Activated CD8-positive, alpha-beta memory T cell treated with anti-CD3 and anti-CD28 coated beads, Interleukin-2, amount 50 U/mL, for 4 hours (primary cell): Measurements from ENCODE around the gene ADCY6.

ENCODE experiments used
- DNase-seq: peaks from one replicate; pipeline ENCODE4 v3.0.0-alpha.2; 2020

ADCY6 gene

GRCh38 chr12:48782457-48783395, 6.2 kb downstream of the ADCY6 start:
- DNase-seq, result no peak

DNA sequence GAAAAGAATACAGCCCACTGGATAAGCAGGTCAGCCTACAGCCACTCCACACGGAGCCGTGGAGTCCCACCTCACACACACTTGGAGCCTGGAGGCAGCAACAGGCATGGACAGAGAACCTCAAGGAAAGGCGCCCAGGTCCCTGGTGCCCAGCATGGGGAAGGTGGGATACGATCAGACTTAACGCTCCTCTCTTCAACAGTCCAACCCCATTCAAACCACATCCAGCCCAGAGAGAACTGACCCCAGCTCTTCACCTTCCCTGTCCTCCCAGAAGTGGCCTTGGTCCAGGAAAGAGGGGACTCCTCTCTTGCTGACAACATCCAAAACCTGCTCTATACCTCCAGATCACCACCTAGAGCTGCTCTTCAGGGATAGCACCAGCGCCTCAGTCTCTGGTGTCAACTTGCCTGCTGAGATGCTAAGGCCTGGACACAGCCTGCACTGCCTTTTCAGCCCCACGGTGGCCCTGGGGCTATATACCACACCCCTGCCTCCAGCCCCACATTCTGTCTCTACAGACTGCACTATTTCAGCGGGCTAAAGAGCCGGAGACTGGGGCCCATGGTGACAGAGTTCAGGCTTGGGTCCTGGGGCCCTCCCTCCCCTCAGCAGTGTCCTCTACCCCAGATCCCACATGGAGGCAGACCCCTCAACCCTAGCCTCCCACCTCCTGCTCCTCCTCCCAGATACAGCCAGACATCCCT, 7.0 kb downstream of the ADCY6 start:
- no peak for DNase-seq

DNA sequence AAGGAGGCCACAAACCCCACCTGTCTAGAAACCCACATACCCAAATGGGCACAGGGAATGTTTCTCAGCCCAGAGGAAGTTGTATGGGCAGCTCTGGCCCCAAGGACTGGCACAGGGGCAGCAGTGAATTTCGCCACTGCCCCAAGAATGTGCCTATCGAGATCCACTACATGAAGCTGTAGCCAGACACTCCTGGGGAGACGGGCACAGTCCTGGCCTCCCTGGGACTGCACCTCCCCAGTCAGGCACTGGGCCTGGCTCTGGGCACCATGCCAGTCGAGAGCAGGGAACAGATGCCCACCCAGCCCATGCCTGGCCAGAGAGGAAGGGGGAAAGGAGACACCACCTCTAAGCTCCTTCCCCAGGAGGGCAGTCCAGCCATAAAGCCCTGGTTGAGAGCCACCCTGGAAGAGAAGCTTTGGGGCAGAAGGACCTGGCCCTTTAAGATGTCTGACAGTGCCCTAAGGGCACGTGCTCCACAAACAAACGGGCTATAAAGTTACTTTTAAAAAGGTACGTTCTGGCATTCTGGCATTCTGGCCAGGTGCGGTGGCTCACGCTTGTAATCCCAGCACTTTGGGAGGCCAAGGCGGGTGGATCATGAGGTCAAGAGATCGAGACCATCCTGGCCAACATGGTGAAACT, 8.4 kb downstream of the ADCY6 start:
- no peak for DNase-seq

DNA sequence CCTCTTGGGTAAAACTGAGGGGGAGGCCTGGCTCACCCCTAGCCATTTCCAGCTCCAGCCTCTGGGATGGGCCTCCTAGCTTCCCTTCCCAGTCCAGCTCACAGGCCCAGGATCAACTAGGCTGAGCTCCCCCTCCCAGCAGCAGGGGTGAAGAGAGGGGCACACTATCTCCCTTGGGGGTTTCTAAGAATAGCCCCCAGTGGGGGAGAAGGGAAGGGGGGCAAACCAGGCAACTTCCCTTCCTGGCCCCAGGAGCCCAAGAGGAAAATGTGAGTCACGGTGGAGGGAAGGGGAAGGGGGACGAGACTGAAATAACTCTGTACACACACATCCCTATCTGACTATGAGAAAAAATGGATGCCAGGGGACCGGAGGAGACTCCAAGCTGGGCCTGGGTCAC, 9.0 kb downstream of the ADCY6 start:
- no peak for DNase-seq

- no peak for DNase-seq
These were observed 11.1 kb downstream of the ADCY6 start for GRCh38 chr12:48777501-48778400.

- DNase-seq, result no peak
These were observed 11.9 kb downstream of the ADCY6 start for GRCh38 chr12:48776956-48777355.

GRCh38 chr12:48775991-48776649, 12.8 kb downstream of the ADCY6 start:
- no peak for DNase-seq

- no peak for DNase-seq
These were observed 13.6 kb downstream of the ADCY6 start for GRCh38 chr12:48775299-48775698.

- no peak for DNase-seq
These were observed 14.4 kb downstream of the ADCY6 start for GRCh38 chr12:48774516-48774915.

DNA sequence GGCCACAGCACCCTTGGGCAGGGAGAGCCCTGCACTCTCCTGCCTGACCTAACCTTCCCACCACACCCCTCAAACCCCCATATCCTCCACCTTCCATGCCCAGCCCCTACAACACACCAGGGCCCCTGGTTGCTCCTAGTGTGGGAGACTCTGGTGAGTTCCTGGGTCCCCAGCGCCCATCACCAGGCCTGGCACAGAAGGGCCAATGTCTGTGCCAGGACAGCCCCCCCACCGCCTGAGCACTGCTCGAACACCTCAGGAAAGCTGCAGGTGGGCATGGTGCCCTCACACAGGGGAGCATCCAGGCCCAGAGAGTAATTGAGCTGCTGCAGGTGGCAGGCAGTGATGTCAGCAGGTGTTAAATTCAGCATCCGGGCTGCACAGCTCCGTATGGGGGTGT, 15.2 kb downstream of the ADCY6 start:
- DNase-seq, result no peak

- no peak for DNase-seq
These were observed 17.2 kb downstream of the ADCY6 start for GRCh38 chr12:48771588-48772112.

- DNase-seq, result no peak
These were observed 18.1 kb downstream of the ADCY6 start for GRCh38 chr12:48770756-48771155.

DNA sequence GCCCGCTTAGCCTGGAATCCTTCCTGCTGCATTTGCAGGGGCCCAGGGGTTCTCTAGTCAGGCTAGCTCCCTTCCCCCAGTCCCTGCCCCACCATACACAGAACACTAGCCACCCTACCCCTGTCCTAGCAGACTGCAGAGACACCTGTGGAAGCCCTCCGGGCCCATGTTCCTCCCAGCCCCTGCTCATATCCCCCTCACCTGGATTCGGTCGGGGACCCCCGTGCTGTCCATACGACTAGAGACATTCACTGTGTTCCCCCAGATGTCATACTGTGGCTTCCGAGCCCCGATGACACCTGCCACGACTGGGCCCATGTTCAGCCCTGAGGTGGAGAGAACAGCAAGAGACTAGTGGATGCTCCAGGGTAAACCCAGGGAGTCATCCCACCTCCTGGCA, 20.2 kb downstream of the ADCY6 start:
- DNase-seq, result no peak

DNA sequence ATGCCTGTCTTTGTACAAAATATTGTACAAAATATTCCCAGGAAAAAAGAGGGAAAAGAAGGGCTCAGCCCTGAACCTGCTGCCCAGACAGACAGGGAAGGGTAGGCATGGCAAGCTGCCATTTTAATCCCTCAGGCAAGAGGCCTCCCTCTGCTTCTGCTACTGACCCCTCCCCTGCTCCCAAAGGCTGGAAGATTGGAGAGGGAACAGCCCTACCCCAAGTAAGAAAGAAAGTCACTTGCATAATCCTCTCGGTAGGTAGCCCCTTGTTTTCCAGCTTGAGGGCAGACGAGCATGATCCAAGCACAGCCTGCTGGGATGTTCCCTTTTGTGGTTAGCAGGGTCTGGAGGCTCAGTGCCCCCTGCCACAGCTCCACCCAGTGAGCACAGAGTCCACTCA, 20.7 kb downstream of the ADCY6 start:
- no peak for DNase-seq

GRCh38 chr12:48767521-48767920, 21.4 kb downstream of the ADCY6 start:
- no peak for DNase-seq

DNA sequence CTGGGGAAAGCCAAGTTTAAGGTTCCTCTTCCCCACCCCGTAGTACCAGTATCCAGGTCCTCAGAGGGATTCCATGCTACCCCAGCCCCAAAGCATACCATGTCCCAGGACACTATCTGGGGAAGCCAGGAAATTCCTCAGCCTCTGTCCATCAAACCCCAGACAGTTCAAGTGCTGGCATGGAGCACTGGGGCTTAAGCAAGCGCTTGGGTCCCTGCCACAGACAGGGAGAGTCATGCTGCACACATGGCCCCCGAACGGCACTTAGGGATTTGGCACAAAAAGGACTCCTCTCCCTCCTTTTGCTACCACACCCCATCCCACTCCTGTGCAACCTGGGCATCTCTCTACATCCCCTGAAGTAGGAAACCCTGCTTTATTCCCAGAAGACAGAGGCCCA, 21.8 kb downstream of the ADCY6 start:
- DNase-seq, result no peak

- DNase-seq, result no peak
These were observed 23.1 kb downstream of the ADCY6 start for GRCh38 chr12:48765753-48766162.

- no peak for DNase-seq
These were observed 24.4 kb downstream of the ADCY6 start for GRCh38 chr12:48764521-48764920.

- no peak for DNase-seq
These were observed 30.2 kb downstream of the ADCY6 start for GRCh38 chr12:48758737-48759136.

- DNase-seq, result no peak
These were observed 30.7 kb downstream of the ADCY6 start for GRCh38 chr12:48758186-48758585.

- no peak for DNase-seq
These were observed 38.0 kb downstream of the ADCY6 start for GRCh38 chr12:48750769-48751356.
